ENCODE measurements around the gene ZNF638.

The ZNF638 gene

GRCh38 chr2:71455741-71456569 is 124.4 kb downstream of the ZNF638 start:
- no peak for DNase-seq (ENCODE audit: low spot score)

GRCh38 chr2:71456617-71457016 is 125.0 kb downstream of the ZNF638 start:
- DNase-seq (ENCODE audit: low spot score): no peak

- DNase-seq (ENCODE audit: low spot score): no peak
These were observed 125.7 kb downstream of the ZNF638 start for GRCh38 chr2:71457123-71457915.

GRCh38 chr2:71457923-71458322 is 126.3 kb downstream of the ZNF638 start:
- no peak for DNase-seq (ENCODE audit: low spot score)

- DNase-seq (ENCODE audit: low spot score): no peak
These were observed 127.0 kb downstream of the ZNF638 start for GRCh38 chr2:71458413-71459083.

GRCh38 chr2:71459084-71459431 is 127.5 kb downstream of the ZNF638 start:
- no peak for DNase-seq (ENCODE audit: low spot score)

- DNase-seq (ENCODE audit: low spot score): no peak
These were observed 128.5 kb downstream of the ZNF638 start for GRCh38 chr2:71460056-71460455.

- DNase-seq (ENCODE audit: low spot score): peak; percentile 27
These were observed 129.2 kb downstream of the ZNF638 start for GRCh38 chr2:71460595-71461303.

GRCh38 chr2:71461304-71461671 is 129.7 kb downstream of the ZNF638 start:
- no peak for DNase-seq (ENCODE audit: low spot score)

GRCh38 chr2:71462056-71462605 is 130.5 kb downstream of the ZNF638 start:
- no peak for DNase-seq (ENCODE audit: low spot score)

GRCh38 chr2:71462641-71463341 is 131.2 kb downstream of the ZNF638 start:
- DNase-seq (ENCODE audit: low spot score): no peak

- no peak for DNase-seq (ENCODE audit: low spot score)
These were observed 131.7 kb downstream of the ZNF638 start for GRCh38 chr2:71463342-71463654.

GRCh38 chr2:71464389-71464788 is 132.8 kb downstream of the ZNF638 start:
- DNase-seq (ENCODE audit: low spot score): no peak

- no peak for DNase-seq (ENCODE audit: low spot score)
These were observed 133.8 kb downstream of the ZNF638 start for GRCh38 chr2:71465356-71465755.

- no peak for DNase-seq (ENCODE audit: low spot score)
These were observed 134.3 kb downstream of the ZNF638 start for GRCh38 chr2:71465961-71466300.

- peak; percentile 24 for DNase-seq (ENCODE audit: low spot score)
These were observed 135.0 kb downstream of the ZNF638 start for GRCh38 chr2:71466301-71467179.

GRCh38 chr2:71467180-71467815 is 135.7 kb downstream of the ZNF638 start:
- no peak for DNase-seq (ENCODE audit: low spot score)

GRCh38 chr2:71468279-71469015 is 136.9 kb downstream of the ZNF638 start:
- no peak for DNase-seq (ENCODE audit: low spot score)
